GM18867 (cell line): ENCODE results near the gene RETREG2.

Experiments
- ATAC-seq: cut with Tn5 transposase; IDR thresholded peaks from one replicate; pipeline ENCODE4 v1.9.1; 2021; ENCODE audit warnings: mild to moderate bottlenecking, moderate library complexity; ENCODE audit not compliant: unreplicated experiment

RETREG2 gene

GRCh38 chr2:219177552-219178376 lies at the start of gene RETREG2:
Gene RETREG2, plus strand, starts transcription at chr2:219178275. Its CDS starts 78 bp downstream, at chr2:219178353.
- peak; percentile 41 for ATAC-seq

- ATAC-seq, result no peak
Measured at GRCh38 chr2:219128396-219128795, 49.7 kb upstream of the RETREG2 start.

GRCh38 chr2:219129589-219129988 lies 48.5 kb upstream of the RETREG2 start:
- no peak for ATAC-seq

GRCh38 chr2:219131327-219131726 lies 46.7 kb upstream of the RETREG2 start:
- ATAC-seq, result no peak

GRCh38 chr2:219131744-219132143 lies 46.3 kb upstream of the RETREG2 start:
- ATAC-seq, result no peak

- ATAC-seq, result no peak
Measured at GRCh38 chr2:219133976-219134375, 44.1 kb upstream of the RETREG2 start.

- ATAC-seq, result no peak
Measured at GRCh38 chr2:219140722-219141121, 37.4 kb upstream of the RETREG2 start.

GRCh38 chr2:219142329-219142728 lies 35.7 kb upstream of the RETREG2 start:
- ATAC-seq, result no peak

- no peak for ATAC-seq
Measured at GRCh38 chr2:219149667-219150066, 28.4 kb upstream of the RETREG2 start.

- peak; percentile 42 for ATAC-seq
Measured at GRCh38 chr2:219155054-219155644, 22.9 kb upstream of the RETREG2 start.

- no peak for ATAC-seq
Measured at GRCh38 chr2:219157396-219157795, 20.7 kb upstream of the RETREG2 start.

- no peak for ATAC-seq
Measured at GRCh38 chr2:219158025-219158424, 20.1 kb upstream of the RETREG2 start.

- ATAC-seq, result no peak
Measured at GRCh38 chr2:219158586-219158985, 19.5 kb upstream of the RETREG2 start.

- ATAC-seq, result no peak
Measured at GRCh38 chr2:219159771-219160185, 18.3 kb upstream of the RETREG2 start.

- peak; percentile 84 for ATAC-seq
Measured at GRCh38 chr2:219160186-219161017, 17.7 kb upstream of the RETREG2 start, which contains the start of gene NHEJ1. Gene NHEJ1, minus strand, starts transcription at chr2:219160815. Its CDS starts 2,453 bp downstream, at chr2:219158362.

- no peak for ATAC-seq
Measured at GRCh38 chr2:219161097-219161496, 17.0 kb upstream of the RETREG2 start.

GRCh38 chr2:219163156-219163555 lies 14.9 kb upstream of the RETREG2 start:
- ATAC-seq, result no peak

- ATAC-seq, result no peak
Measured at GRCh38 chr2:219165058-219165911, 12.8 kb upstream of the RETREG2 start.

GRCh38 chr2:219167997-219168396 lies 10.1 kb upstream of the RETREG2 start:
- no peak for ATAC-seq

GRCh38 chr2:219168526-219168925 lies 9.5 kb upstream of the RETREG2 start:
- ATAC-seq, result peak; percentile 40
